ENCODE results near the gene SPAG9. TPM values are rescaled to one million over a fixed set of nuclear protein-coding genes. Genes with fewer than 3 reads are reported as not detected.

The SPAG9 gene
- total and polyA plus RNA-seq, 12 donors = 20.7 to 65.8 (median 51.6) TPM

DNA sequence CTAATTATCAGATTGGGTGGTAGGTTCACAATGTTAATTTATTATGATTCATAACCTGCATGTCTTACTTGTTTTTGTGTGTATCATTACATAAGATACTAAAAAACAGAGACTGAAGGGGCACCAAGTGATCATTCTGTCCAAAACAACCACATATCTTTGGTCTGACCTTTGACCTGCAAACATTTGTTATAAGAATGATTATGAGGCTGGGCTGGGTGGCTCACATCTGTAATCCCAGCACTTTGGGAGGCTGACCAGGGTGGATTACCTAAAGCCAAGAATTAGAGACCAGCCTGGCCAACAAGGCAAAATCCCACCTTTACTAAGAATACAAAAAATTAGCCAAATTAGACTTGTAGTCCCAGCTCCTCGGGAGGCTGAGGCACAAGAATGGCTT lies 116.4 kb downstream of the SPAG9 start:
- ATAC-seq = no peak
- intact Hi-C loops (cut with DNase I) = loop anchor here in 6 of 10 donors (5.0 to 10.0 kb wide), 5 partner anchors 48 to 163 kb away; partner anchors contain the start of genes NME1 (in 3 of the 6) and NME2 (in 1 of the 6)
- no peak overlapping the region for H3K4me3 ChIP-seq
- no peak overlapping the region for H3K27ac ChIP-seq
- TF ChIP-seq, protein P1, sequence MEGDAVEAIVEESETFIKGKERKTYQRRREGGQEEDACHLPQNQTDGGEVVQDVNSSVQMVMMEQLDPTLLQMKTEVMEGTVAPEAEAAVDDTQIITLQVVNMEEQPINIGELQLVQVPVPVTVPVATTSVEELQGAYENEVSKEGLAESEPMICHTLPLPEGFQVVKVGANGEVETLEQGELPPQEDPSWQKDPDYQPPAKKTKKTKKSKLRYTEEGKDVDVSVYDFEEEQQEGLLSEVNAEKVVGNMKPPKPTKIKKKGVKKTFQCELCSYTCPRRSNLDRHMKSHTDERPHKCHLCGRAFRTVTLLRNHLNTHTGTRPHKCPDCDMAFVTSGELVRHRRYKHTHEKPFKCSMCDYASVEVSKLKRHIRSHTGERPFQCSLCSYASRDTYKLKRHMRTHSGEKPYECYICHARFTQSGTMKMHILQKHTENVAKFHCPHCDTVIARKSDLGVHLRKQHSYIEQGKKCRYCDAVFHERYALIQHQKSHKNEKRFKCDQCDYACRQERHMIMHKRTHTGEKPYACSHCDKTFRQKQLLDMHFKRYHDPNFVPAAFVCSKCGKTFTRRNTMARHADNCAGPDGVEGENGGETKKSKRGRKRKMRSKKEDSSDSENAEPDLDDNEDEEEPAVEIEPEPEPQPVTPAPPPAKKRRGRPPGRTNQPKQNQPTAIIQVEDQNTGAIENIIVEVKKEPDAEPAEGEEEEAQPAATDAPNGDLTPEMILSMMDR (IDR thresholded peaks at IDR 0.05) = no peak
- H3K36me3 ChIP-seq = peaks cover 0 to 98% (median 18%) of the 10 kb centered on the region in 9 donors
- H3K27me3 ChIP-seq = no peaks in the 10 kb centered on the region
- no peaks in the 10 kb centered on the region for H3K9me3 ChIP-seq
- peaks cover 0 to 5% (median 0%) of the 10 kb centered on the region in 9 donors for H3K4me1 ChIP-seq
- DNase-seq = no peak
- WGBS, 2 donors = 92 to 93% methylated on average over 1 of the region's 1 CpG

DNA sequence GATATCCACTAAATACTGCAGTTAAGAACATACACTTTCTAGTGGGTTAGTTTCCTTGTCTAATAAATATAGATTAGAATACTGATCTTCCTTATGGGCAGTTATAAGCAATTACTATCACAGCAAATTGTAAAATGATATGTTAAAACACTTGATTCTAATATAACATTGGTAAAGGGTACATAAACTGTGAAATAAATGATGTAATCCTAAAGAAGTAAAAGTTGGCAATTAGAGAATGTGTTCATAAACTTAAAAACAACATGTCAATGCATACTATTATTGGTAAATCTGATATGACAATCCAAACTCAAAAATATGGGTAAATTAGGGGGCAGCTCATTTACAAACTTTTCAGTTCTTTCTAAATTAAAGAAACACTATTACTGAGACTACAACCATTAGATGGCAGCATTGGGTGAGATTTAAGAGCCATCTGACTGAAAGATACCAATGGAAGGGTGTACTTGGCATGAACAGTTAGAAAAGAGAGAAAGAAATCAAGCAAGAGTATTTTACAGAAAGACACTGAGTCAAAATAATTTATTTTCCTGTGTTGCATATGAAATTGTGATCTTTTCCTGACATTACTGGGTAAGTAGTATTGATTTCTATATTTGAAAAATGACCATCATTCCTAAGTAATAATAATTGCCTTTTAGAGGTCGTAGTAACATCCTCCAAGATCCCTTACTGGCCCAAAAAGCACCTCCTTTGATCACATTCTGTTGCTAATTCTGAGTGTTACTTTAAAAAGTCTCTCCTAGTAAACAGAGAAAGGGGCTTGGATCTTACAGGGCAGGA lies 119.6 kb downstream of the SPAG9 start:
- Histone ChIP-seq H3K27ac (peak overlapping the region in 1 of 10 donors; percentile 2), H3K4me1 (peaks cover 0 to 5% (median 0%) of the 10 kb centered on the region in 9 donors), H3K9me3 (no peaks in the 10 kb centered on the region), H3K4me3 (no peak overlapping the region), H3K27me3 (no peaks in the 10 kb centered on the region), H3K36me3 (peaks cover 0 to 98% (median 41%) of the 10 kb centered on the region in 9 donors)
- peak in 5 of 8 donors; percentile 58 to 74 (median 63) for ATAC-seq
- TF ChIP-seq, protein P1 (IDR thresholded peaks at IDR 0.05) = peak; percentile 34 to 75 (median 60)
- peak in 1 of 2 donors; percentile 47 for DNase-seq
- WGBS, 2 donors = 93 to 97% methylated on average over 1 of the region's 1 CpG
- intact Hi-C loops (cut with DNase I) = loop anchor here (1.0 to 10.0 kb wide), 7 partner anchors 51 to 166 kb away; partner anchors contain the start of genes NME1 (in 10 of the 10) and NME2 (in 1 of the 10)

DNA sequence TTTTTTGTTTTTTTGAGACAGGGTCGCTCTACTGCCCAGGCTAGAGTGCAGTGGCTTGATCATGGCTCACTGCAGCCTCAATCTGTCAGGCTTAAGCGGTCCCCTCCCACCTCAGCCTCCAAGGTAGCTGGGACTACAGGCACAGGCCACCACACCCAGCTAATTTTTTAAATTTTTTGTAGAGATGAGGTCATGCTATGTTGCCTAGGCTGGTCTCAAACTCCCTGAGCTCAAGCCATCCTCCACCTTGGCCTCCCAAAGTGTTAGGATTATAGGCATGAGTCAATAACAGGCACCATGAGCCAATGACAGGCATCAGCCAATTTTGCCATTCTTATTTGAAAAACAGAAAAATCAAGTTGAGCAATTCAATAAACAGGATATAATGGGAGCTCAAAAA lies 125.0 kb downstream of the SPAG9 start:
- 93 to 100% methylated on average over 2 of the region's 2 CpGs for WGBS, 2 donors
- Histone ChIP-seq H3K9me3 (no peaks in the 10 kb centered on the region), H3K36me3 (peaks cover 0 to 99% (median 74%) of the 10 kb centered on the region in 9 donors), H3K27ac (no peak overlapping the region), H3K4me1 (no peaks in the 10 kb centered on the region), H3K4me3 (no peak overlapping the region), H3K27me3 (no peaks in the 10 kb centered on the region)
- no peak for DNase-seq
- intact Hi-C loops (cut with DNase I) = no loop called here
- TF ChIP-seq, protein P1 (IDR thresholded peaks at IDR 0.05) = no peak
- no peak for ATAC-seq

DNA sequence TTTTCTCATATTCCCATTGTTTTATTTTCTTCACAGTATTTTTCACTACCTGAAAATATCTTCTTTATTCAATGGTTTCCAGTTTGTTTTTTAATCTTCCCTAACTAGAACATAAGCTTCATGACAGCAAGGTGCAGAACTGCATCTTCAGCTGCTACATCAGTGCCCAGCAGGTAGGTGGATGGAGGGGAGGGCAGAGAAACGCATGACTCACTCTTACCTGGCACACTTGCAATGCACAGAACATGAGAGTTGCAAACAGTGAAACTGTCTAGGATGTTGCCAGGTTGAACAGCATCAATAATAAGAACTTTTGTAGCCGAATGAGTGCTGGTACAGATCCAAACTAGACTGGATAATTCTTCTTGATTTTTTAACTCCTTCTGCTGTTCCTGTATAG lies 127.1 kb downstream of the SPAG9 start:
- Histone ChIP-seq H3K4me3 (no peak overlapping the region), H3K4me1 (no peaks in the 10 kb centered on the region), H3K36me3 (peaks cover 0 to 100% (median 92%) of the 10 kb centered on the region in 9 donors), H3K27me3 (no peaks in the 10 kb centered on the region), H3K9me3 (no peaks in the 10 kb centered on the region), H3K27ac (no peak overlapping the region)
- TF ChIP-seq, protein P1 (IDR thresholded peaks at IDR 0.05) = no peak
- DNase-seq (no peak), ATAC-seq (no peak)
- 77 to 89% methylated on average over 2 of the region's 2 CpGs for WGBS, 2 donors
- intact Hi-C loops (cut with DNase I) = no loop called here
